ENCODE data around the gene LRRC8C.
"Not testable (repeated sequence)": the region's sequence is repeated elsewhere in the genome, so short reads cannot be mapped to it uniquely, and the experiment has no call there.

Gene LRRC8C

DNA sequence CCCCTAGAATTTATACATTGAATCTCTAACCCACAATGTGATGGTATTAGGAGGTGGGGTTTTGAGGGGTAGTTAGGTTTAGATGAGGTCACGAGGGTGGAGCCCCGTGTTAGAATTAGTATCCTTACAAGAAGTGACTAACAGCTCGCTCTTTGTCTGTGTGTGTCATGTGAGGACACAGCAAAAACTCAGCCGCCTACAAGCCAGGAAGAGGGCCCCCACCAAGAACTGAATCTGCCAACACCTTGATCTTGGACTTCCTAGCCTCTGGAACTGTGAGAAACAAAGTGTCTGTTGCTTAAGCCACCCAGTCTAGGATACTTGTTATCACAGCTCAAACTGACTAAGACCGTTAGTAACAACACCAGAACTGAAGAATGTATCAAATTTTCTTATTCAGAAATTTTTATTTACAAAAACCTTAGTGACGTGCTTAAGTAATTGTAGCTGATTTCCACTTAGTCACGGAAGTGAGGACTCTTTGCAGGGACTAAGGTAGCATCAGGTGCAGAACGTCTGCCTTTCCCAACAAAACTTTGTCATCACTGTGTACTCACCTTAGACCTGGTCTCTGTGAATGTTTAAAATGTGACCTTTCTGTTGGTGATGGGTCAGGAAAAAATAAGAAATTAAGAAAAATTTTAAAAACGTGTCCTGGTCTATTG is 24.5 kb upstream of the LRRC8C start:
- no peak for DNase-seq

DNA sequence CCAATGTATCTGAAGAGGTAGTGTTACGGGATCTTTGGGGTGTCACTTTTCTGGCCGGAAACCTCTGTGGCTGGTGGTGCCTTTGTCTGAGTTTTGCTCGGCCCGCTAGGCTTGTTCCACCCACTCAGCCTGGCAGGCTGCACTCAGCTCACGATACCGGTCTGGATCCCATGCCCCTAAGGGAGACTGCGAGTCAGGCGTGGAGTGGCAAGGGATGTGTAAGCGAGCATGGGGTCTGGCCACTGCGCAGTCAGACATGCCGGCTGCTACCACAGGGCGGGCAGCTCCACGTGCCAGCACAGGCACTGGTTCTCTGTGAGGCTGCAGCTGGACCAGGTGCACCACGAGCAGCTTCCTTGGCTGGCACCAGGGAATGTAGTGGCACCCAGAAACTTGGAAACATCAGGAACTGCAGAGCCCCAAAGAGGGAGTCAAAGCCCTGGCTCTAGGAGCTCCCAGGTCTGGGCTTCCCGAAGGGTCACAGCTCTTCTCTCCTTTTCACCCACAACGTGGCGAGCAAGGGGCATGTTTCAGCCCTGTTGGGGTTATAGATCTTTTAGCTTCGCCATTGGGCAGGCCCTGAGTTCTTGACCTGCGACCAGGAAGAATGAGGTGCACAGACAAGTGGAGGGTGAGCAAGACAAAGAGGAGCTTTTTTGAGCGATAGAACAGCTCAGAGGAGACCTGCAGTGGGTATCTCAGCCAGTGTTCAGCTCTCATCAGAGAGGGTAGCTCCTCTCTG is 23.8 kb upstream of the LRRC8C start:
- no peak for DNase-seq

DNA sequence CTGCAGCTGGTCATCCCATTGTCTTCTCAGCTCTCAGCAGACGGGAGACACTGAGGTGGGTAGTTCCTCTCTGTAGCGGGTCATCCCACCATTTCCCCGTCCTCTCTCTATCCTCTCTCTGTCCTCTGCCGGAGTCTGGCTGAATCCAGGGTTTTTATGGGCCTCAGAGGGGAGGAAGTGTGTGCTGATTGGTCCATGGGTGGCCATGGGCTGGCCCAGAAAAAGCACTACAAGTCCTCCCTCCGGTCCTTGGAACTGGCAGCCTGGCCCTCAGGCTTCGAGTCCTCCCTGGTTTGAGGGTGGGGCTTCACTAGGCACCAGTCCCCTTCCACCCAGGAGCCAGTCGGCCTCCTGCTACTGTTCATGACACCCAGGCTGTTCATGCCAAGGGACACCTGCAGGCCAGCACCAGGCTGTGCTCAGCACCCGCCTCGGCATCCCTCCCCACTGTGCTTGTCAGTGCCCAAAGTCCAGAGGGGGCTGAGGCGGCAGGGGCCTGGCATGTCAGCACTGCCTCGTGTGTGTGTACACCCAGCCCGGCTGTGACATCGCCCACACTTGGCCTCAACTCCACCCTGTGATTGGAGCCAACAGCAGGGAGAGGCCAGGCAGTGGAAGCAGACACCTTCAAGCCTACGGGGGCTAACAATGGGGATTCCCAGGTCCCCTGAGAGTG is 23.0 kb upstream of the LRRC8C start:
- no peak for DNase-seq

DNA sequence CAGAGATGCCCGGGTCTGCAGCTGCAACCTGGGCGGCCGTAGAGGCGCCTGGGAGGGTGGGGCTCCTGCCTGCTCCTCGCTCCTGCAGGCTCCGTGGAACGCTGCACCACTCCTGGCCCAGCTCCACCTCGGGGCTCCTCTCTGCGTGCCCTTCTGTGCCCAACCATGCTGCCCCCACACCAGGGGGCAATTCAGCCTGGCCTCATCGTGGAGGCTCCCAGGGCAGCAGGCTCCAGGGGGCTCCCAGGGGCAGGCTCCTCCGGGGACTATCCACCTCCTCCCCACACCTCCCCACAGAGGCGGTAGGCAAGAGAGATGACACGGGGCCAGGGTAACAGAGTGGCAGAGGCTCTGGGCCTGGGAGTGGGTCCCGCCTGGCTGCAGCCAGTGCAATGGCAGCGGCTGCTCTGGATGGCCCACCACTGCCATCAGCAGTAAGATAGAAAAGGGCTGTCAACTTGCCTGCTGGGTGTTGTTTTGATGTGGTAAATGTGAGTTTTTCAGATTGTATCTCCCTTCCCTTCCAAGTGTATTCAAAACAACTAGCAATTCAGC is 22.4 kb upstream of the LRRC8C start:
- no peak for DNase-seq

DNA sequence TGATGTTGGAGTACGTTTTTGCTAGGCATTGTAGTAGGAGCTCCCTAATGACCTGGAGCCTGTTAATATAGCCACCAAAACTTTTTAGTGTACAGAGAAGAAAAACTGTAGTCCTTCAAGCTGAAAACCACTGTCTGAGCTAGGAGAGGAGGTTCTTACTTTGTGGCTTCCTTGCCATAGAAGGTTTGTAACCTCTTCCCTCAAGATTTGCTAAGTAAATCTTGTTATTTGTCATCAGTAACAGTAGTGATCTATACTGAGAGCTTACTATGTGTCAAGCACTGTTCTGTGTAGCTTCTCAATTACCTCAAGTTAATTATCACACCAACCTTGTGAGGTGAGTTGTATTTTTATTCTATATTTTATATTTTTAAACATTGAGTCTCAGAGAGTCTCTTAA is 21.2 kb upstream of the LRRC8C start:
- no peak for DNase-seq

DNA sequence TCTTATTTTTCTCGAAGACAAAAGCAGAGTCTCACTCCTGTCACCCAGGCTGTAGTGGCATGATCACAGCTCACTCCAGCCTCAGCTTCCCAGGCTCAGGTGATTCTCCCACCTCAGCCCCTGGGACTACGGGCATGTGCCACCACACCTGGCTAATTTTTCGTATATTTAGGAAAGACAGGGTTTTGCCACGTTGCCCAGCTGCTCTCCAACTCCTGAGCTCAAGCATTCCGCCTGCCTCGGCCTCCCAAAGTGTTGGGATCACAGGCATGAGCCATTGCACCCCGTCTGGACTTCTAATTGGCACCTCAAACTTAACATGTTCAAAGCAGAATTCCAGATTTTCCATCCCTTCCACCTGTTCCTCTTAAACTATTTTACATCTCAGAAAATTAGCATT is 19.0 kb upstream of the LRRC8C start:
- no peak for DNase-seq

DNA sequence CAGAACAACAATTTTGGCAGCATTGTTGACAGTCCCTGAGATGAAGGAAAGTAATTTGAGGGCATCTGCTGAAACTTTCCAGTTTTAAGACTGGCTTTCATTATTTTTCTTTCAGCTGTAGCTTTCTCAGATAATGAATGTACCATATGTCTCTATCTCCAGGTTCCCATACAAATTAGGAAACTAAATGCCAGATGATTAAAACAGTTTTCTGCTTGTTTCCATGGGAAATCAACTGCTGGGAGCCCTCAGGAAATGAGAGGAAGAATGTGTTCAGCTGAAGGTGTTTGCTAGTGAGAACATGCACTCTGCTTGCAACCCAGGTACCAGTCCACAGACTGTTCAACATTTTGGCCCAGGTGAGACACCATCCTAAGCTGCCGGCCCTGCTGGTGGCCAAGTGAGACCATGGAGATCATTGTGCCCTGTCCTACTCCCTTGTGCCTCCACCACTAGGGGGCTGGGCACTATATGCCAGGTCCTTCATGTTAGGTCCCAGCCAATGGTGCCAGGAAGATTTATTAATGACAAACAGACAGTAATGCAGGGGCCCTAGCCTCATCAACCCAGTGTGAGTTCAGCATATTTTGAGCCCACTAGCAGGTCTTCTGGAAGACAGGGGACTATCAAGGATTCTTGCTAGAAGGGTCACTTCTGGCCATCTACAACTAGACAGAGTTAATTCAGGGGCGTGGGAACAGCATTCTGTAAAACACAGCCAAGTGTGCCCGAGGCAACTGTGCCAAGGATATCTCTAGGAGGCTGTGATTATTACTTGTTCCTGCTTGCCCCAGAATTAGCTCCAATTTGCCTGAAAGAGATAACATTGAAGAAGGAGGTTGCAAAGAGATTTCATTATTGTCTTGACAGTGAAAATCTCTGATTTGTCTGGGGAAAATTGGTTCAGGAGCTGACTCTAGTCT is 17.0 kb upstream of the LRRC8C start:
- peak; percentile 25 for DNase-seq

DNA sequence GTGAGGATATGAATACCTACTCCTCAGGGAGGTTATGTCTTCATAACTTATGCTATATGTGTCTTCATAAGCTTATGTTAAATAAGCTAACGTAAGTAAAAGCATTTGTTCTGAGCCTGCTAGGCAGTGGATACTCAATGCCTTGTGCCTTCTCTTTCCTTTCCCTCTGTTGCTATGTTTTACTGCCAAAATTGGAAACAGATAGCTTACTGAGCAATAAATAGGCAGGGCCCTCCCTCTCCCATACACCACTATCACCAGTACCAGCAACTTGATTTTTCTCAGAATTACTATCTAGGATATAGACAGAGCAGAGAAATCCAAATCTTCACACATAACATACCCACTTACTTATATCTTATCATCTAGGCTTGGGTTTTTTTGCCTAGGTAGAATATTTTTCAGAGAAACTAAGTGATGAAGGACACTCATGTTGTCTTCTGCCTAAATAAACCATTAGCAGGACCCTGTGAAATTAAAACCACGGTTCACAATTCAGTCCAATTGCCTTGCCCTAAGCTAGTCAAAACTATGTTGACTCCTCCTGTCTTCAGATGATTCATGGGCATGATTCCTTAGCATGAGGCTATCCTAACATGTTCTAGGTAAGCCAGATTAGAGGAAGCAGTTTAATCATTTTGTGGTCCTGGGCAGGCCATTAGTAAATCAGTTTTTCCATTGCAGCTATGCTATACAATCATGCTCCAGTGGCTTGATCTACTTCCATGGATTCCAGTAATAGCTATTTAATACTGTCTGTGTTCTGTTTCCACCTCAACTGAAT is 15.9 kb upstream of the LRRC8C start:
- DNase-seq, result no peak

DNA sequence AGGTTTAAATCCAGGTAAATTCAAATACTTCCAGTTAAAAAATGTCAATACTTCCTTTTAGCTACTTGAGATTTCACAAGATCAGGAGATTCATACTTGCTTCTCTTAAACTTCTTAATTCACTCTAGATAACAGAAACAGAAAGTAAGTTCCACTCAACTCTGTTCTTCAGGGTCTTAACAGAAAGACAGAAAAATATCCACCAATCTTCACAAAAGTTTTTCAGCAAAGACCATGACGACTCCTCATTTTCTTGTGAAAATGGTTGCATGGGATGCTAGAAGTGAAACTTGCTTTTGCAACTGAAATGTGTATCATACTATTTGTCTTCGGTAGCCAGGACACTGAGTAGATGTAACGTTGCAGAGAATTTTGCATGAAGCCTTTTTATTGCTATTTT is 12.3 kb upstream of the LRRC8C start:
- no peak for DNase-seq

DNA sequence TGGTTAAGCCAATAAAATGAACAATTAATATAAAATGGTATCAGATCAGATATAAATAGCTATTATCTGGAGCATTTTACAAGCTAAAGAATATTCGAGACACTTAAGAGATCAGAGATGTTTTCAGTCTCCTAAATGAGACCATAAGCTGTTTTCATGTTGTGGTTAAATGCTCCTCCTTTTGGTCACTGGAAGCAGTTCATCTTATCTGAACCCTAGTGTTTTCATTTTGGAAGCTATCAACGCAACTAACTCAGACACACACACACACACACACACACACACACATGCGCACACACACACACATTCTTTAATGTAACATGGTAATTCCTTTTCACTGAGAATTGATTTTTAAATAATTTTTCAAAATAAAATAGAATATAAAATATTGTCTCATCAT is 10.0 kb upstream of the LRRC8C start:
- DNase-seq, result no peak

DNA sequence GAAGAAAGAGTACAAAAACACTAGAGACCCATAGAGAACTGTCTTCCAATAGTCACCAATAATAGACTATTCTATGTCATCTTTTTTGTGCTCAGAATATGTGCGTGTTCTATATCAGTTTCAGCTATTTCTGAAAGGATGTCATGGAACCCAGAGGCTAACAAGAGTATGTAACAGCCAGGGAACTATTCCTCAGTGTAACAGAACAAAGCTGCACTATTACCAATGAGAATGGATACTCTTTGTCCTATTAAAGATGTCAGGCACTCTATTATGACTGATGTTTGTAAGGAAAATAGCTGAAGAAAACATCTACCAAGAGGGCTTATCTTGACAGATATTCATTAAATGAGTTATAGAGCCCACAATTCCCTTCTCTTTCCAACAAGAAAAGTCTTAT is 8.6 kb upstream of the LRRC8C start:
- no peak for DNase-seq

DNA sequence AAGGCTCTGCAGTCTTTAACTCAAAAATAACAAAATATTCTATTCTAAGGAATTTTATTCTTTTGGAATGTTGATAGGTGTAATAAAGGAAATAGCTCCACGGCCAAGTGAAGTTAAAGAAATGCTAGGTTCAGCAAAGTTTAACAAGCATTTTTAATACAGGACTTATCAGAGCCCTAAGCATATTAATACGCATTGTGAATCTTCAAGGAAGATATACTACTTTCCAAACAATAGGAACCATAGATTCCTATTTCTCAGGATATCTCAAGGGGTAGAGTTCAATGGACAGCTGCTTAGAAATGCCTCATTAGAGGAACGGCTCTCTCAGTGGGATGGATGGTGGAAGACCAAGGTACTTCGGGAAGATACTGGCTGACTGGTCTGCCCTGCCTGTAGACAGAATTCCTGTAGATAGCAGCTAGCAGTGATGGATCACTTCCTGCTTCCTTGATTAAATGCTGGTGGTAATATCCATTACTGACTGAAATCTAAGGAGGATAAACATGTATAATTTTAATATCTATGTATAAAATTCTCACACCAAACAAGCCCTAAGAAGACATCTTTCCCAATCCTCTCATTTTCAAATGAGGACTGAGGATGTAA is 8.1 kb upstream of the LRRC8C start:
- no peak for DNase-seq

DNA sequence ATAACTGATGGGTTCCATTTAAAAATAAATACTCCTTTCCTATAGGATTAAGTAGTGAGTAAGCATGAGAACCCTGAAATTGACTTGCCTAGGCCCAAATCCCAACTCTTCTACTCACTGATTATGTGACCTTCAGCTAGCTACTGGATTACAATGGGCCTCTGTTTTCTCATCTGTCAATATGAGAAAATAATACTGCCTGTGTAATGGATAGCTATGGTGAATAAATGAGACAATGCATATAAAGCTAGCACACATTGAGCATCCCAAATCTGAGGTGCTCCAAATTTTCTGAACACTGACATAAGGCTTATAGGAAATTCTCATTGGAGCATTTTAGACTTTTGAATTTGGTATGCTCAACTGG is 5.3 kb upstream of the LRRC8C start:
- DNase-seq, result no peak

DNA sequence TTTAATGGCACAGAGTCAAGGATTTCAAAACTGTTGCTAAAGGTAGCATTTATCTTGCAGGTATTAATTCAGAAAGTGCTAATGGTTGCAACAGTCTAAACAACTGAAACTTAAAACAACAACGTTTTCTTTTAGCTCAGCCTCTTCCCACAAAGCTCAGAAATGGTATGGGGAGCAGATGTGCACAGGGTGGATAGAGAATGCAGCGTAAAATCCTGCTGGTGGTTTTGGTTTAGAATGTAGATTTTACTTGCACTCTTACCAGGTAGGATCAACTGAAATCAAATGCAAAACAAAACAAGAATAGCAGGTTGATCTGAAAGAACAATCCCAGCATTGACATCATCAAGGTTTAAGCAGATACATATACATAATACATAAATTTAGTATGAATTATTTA is 3.8 kb upstream of the LRRC8C start:
- DNase-seq, result no peak

DNA sequence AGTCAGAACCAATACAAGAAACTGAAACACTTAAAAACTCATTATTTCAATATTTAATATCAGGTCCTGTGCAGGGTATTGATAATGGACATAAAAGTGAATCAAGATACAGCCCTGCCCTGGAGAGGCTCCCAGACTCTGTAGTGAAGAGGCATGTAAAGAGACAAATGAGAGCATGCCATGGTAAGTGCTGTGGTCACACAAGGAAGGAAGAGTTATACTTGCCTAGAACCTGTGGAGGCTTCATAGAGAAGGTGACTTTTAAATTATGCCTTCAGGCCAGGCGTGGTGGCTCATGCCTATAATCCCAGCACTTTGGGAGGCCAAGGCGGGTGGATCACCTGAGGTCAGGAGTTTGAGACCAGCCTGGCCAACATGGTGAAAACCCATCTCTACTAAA is 3.3 kb upstream of the LRRC8C start:
- not testable (repeated sequence) for DNase-seq

DNA sequence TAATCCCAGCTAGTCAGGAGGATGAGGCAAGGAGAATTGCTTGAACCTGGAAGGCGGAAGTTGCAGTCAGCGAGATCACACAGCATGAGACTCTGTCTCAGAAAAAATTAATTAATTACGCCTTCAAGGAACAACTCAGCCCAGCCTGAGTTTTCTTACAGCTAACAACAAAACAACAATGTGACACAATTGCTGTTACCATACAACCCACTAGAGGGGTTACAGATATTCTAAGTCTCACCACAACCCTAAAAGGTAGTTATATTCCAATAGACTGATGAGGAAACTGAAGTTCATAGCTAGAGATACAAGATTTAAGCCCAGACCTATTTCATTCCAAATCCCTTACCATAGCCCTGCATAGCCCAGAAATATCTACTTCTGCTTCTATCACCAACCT is 2.9 kb upstream of the LRRC8C start:
- DNase-seq, result no peak

DNA sequence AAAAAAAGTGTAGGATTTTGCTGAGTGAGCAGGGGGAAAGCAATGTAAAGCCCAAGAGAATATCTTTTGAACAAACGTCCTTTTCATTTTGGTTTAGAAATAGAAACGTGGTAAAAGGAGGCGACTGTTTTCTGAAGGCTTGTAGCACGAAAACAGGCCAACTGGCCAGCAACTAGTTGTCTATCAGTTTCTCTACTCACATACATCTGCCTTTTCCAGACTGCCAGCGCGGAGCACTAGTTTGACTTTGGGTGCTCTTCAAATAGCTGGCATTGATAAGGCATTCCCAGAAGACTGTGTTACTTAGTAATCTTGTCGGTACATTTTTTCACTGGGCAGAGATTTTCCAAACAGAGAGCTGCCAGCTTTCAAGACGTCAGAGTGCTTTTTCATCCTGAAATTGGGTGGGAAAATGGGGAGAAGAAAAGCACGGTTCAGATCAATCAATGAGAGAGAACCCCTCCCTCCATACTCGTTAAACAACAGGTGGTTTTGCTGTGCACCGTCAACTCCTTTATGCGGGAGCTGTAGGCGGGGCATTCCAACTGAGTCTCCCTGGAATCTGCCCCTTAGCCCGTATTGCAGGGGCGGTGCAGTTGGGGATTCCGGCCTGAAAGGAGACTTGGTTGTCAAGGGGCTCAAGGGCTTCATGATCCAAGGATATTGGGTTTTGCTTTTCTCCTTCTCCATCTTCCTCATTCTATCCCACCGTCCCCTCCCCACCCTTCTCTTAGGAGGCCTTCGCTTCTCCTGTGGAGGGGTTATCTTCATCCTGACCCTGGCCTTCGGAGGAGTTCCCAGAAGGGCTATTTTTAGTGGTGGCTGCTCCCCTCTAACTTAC is 884 bp upstream of the LRRC8C start:
- peak; percentile 1 for DNase-seq

DNA sequence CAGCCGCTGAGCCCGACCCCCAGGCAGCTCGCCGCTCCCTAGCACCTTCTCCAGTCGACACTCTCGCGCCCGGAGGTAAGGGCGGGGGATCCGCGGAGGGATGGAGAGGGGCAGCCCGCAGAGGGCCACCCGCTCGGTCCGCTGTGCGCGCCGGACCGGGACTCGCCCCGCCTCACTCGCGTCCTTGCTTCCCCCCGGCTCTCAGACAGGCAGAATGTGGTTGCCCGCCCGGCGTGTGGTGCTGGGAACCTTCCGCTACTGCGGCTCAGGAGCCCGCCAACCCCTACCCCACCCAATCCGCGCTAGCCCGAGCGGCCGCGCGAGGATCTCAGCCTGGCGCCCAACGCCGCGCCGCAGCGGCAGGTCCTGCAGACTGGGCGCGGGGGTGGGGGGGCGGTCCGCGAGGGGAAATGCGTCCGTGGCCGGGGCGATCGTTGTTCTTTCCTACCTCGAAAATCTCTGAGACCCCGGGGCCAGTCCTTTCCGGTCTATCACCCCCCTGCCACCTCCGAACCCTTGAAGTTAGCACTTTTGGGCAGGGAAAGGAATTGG is 404 bp downstream of the LRRC8C start:
- DNase-seq, result peak; percentile 75

DNA sequence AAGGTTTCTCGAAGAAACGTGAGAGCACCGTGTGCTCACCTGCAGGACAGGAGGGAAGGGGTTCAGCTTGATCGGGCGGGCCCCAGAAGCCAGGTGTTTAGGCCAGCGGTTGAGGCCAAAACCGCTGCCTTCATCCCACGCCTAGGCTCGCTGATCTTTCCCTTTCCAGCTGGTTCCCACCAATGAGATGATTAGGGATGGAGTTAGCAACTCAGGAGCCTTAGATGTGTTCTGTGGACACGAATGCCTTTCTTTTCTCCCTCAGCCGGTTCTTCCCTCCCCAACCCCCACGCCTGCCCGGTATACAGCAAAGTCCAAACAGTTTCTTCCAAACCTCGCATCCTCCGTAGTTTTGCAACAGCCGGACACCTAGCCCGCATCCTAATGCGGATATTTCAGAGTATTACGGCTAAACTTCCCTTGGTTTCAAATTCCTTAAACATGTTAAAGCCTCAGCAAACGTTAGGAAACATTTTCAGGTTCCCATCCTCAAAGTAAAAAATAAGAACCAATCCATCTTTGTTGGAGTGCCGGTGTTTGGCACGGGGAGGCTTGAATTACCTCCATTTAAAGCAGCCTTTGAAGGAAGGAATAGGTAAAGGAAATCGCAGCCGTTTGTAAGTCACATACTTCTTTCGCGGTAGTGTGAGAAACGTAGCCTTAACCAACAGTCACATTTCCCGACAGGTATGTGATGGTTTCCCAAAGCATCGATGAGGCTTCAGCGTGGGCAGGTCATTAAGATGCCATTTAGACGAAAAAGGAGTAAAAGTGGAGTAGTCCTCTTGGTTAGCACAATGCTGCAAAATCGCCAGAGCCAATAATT is 1.1 kb downstream of the LRRC8C start:
- no peak for DNase-seq
